Common myeloid progenitor, CD34-positive (primary cell): ENCODE measurements around the gene RAB20.

Experiments used
- CTCF ChIA-PET: fragments of 350-600 bp; sonication (Branson Sonifier 250); formaldehyde crosslinking; loops from one replicate; lab custom pipeline; 2021; ENCODE audit warnings: antibody characterized with exemption; lab: Charles Lee
- POLR2A ChIA-PET: fragments of 350-600 bp; sonication (Branson Sonifier 250); formaldehyde crosslinking; loops from one replicate; lab custom pipeline; 2021; ENCODE audit warnings: antibody characterized with exemption; lab: Charles Lee
- DNase-seq, 3 donors: peaks; one replicate each; pipeline versions ENCODE4 v3.0.0 to v3.0.0-alpha.2; 2013
- H3K27ac ChIP-seq, 2 experiments: 1 replicate in 1 of 2; 2 replicates in 1 of 2; pipeline ENCODE4 v1.7.0; 2013; ENCODE audit warnings: inconsistent platforms in 2 of 2, low read length in 2 of 2, mild to moderate bottlenecking in 2 of 2, low read depth in 1 of 2, moderate library complexity in 1 of 2; ENCODE audit not compliant: severe bottlenecking in 2 of 2, insufficient read depth in 1 of 2, poor library complexity in 1 of 2
- H3K27me3 ChIP-seq, 5 experiments: replicated peaks in 2 of 5; 1 replicate in 3 of 5; 2 replicates in 2 of 5; pipeline versions ENCODE4 v1.6.1 to v1.7.0; 2013; ENCODE audit warnings: low read length in 4 of 5, mild to moderate bottlenecking in 2 of 5, moderate library complexity in 2 of 5, inconsistent platforms in 1 of 5; ENCODE audit not compliant: insufficient read depth in 5 of 5, control insufficient read depth in 4 of 5
- H3K36me3 ChIP-seq, 4 experiments: 1 replicate in 2 of 4; 2 replicates in 2 of 4; pipeline versions ENCODE4 v1.6.1 to v1.7.0; 2013; ENCODE audit warnings: low read length in 3 of 4, control low read depth in 1 of 4, mild to moderate bottlenecking in 1 of 4; ENCODE audit not compliant: control insufficient read depth in 4 of 4, insufficient read depth in 4 of 4
- H3K4me1 ChIP-seq, 4 experiments: 1 replicate in 3 of 4; 2 replicates in 1 of 4; pipeline versions ENCODE4 v1.6.1 to v1.7.1; 2013; ENCODE audit warnings: low read length in 3 of 4, mild to moderate bottlenecking in 3 of 4, control low read depth in 1 of 4, inconsistent platforms in 1 of 4, moderate library complexity in 1 of 4; ENCODE audit not compliant: control insufficient read depth in 4 of 4, insufficient read depth in 4 of 4; ENCODE audit errors: control extremely low read depth in 1 of 4
- H3K4me3 ChIP-seq, 7 experiments: 1 replicate in 4 of 7; 2 replicates in 3 of 7; pipeline versions ENCODE4 v1.5.1 to v1.7.0; 2013; ENCODE audit warnings: mild to moderate bottlenecking in 7 of 7, low read length in 6 of 7, moderate library complexity in 6 of 7, inconsistent platforms in 2 of 7, low read depth in 2 of 7, control low read depth in 1 of 7; ENCODE audit not compliant: insufficient read depth in 4 of 7, control insufficient read depth in 1 of 7; ENCODE audit errors: extremely low read depth in 1 of 7
- H3K9me3 ChIP-seq, 5 experiments: 1 replicate in 4 of 5; 2 replicates in 1 of 5; pipeline versions ENCODE4 v1.6.1 to v1.7.1; 2013; ENCODE audit warnings: low read length in 4 of 5, mild to moderate bottlenecking in 2 of 5, inconsistent platforms in 1 of 5, low read depth in 1 of 5, moderate library complexity in 1 of 5; ENCODE audit not compliant: control insufficient read depth in 4 of 5, insufficient read depth in 2 of 5; ENCODE audit errors: control extremely low read depth in 1 of 5
- WGBS: methylation state at CpG from one replicate; pipeline ENCODE4 v1.1.5; 2013; ENCODE audit not compliant: insufficient coverage; 5-methylcytosine and 5-hydroxymethylcytosine counted together

RAB20 gene

GRCh38 chr13:110576070-110576394, 14.5 kb upstream of the RAB20 start:
- ChIA-PET CTCF (interaction anchor here (1.3 to 1.4 kb wide), 2 partner anchors 9 to 20 kb away, joined by 3 to 6 read pairs; no protein-coding TSS in a partner anchor), POLR2A (no interaction called here)
- Histone ChIP-seq H3K36me3 (no peaks in the 10 kb centered on the region), H3K9me3 (no peaks in the 10 kb centered on the region), H3K27ac (no peak overlapping the region), H3K27me3 (peaks cover 0 to 29% (median 16%) of the 10 kb centered on the region in 5 experiments), H3K4me1 (peaks cover 2 to 30% (median 14%) of the 10 kb centered on the region in 4 experiments), H3K4me3 (peak overlapping the region in 1 of 7 experiments; percentile 39)
- no peak for DNase-seq
- WGBS, result 23% methylated on average over 7 of the region's 7 CpGs

- 15% methylated on average over 11 of the region's 15 CpGs for WGBS
- Histone ChIP-seq H3K36me3 (no peaks in the 10 kb centered on the region), H3K4me3 (peak overlapping the region in 1 of 7 experiments; percentile 39), H3K9me3 (no peaks in the 10 kb centered on the region), H3K4me1 (peaks cover 2 to 30% (median 14%) of the 10 kb centered on the region in 4 experiments), H3K27ac (no peak overlapping the region), H3K27me3 (peaks cover 0 to 29% (median 16%) of the 10 kb centered on the region in 5 experiments)
- peak; percentile 64 to 85 (median 83) for DNase-seq
- ChIA-PET CTCF (interaction anchor here (1.3 to 1.4 kb wide), 3 partner anchors 9 to 120 kb away, joined by 3 to 6 read pairs (median 4); no protein-coding TSS in a partner anchor), POLR2A (no interaction called here)
Observed at GRCh38 chr13:110575322-110576069, 14.0 kb upstream of the RAB20 start.

- Histone ChIP-seq H3K9me3 (no peaks in the 10 kb centered on the region), H3K4me1 (peaks cover 2 to 22% (median 14%) of the 10 kb centered on the region in 4 experiments), H3K27ac (no peak overlapping the region), H3K4me3 (no peak overlapping the region), H3K27me3 (peaks cover 0 to 29% (median 16%) of the 10 kb centered on the region in 5 experiments), H3K36me3 (no peaks in the 10 kb centered on the region)
- CTCF ChIA-PET, result interaction anchor here (1.4 kb wide), 1 partner anchor 119 kb away, joined by 4 read pairs; no protein-coding TSS in a partner anchor
- POLR2A ChIA-PET, result no interaction called here
- no peak for DNase-seq
- 92% methylated on average over 8 of the region's 9 CpGs for WGBS
Observed at GRCh38 chr13:110574161-110574560, 12.6 kb upstream of the RAB20 start.

- Histone ChIP-seq H3K27ac (no peak overlapping the region), H3K4me1 (peaks cover 2 to 22% (median 14%) of the 10 kb centered on the region in 4 experiments), H3K36me3 (no peaks in the 10 kb centered on the region), H3K9me3 (no peaks in the 10 kb centered on the region), H3K27me3 (peaks cover 0 to 29% (median 16%) of the 10 kb centered on the region in 5 experiments), H3K4me3 (no peak overlapping the region)
- WGBS, result no CpG with 5 or more reads among the region's 2 CpGs
- DNase-seq, result no peak
- POLR2A ChIA-PET, result no interaction called here
- CTCF ChIA-PET, result no interaction called here
Observed at GRCh38 chr13:110572778-110573118, 11.2 kb upstream of the RAB20 start.

DNA sequence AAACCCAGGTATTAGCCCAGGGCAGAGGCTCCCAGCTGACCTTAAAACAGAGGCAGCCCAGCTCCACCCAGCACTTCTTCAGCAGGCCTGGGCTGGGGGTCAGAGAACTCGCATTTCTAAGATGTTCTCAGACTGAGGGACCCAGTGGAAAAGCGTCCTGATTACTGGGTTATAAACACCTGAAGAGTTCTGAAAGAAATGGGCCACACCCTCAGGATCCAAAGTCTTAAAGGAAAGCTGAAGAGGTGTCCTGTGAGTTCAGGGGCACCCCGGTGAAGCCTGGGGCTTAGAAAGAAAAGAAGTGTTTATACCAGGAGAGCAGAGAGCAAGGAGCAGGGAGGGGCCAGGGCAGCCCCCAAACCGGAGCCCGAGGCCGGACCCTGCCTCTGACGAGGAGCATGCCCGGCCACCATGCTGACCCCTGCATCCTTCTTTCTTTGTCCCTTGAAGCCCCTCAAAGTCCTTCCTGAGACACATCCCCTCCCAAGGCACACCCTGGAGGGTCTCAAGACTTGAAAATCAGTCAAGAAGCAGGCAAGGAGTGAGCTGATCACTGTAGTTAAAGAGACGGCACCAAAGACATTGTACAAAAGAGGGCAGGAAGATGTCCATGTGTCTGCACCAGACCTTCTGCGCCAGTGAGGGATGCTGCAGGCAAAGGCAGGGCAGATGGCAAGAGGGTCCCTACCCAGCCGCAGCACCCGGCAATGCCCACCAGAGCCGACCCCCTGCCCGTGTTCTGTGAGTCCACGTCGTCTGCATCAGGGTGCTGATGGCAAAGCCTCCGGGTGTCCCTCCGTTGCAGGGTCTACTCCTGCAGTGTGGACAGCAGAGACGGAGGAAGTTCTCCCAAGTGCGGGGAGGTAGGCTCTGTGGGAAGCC, 10.6 kb upstream of the RAB20 start:
- no peak overlapping the region for H3K27ac ChIP-seq
- 93% methylated on average over 18 of the region's 20 CpGs for WGBS
- DNase-seq, result no peak
- POLR2A ChIA-PET, result no interaction called here
- H3K27me3 ChIP-seq, result peaks cover 0 to 30% (median 16%) of the 10 kb centered on the region in 5 experiments
- H3K9me3 ChIP-seq, result no peaks in the 10 kb centered on the region
- H3K4me1 ChIP-seq, result peaks cover 2 to 22% (median 14%) of the 10 kb centered on the region in 4 experiments
- no peak overlapping the region for H3K4me3 ChIP-seq
- H3K36me3 ChIP-seq, result no peaks in the 10 kb centered on the region
- CTCF ChIA-PET, result no interaction called here

- CTCF ChIA-PET, result no interaction called here
- Histone ChIP-seq H3K27ac (no peak overlapping the region), H3K36me3 (no peaks in the 10 kb centered on the region), H3K27me3 (peaks cover 0 to 30% (median 16%) of the 10 kb centered on the region in 5 experiments), H3K4me3 (no peak overlapping the region), H3K4me1 (peaks cover 2 to 17% (median 10%) of the 10 kb centered on the region in 4 experiments), H3K9me3 (no peaks in the 10 kb centered on the region)
- WGBS, result 100% methylated on average over 9 of the region's 10 CpGs
- POLR2A ChIA-PET, result no interaction called here
- DNase-seq, result no peak
Observed at GRCh38 chr13:110570886-110571285, 9.4 kb upstream of the RAB20 start.
